ENCODE results near the gene ZBTB38. TPM values are rescaled to one million over a fixed set of nuclear protein-coding genes. Genes with fewer than 3 reads are reported as not detected.

ZBTB38 gene
- total RNA-seq, 1 experiment from 2014 or later, result 46.7 TPM

GRCh38 chr3:141383555-141384129 is 15.3 kb downstream of the ZBTB38 start:
- CTCF ChIA-PET, result interaction anchor here (0.6 kb wide), 1 partner anchor 20 kb away, joined by 3 read pairs; no protein-coding TSS in a partner anchor
- intact Hi-C loops (cut with micrococcal nuclease; ENCODE audit: unreplicated experiment) (no loop called here), in situ Hi-C loops (cut with HindIII; ENCODE audit: low pct_unique_long_range_greater_than_20kb, low sequenced_read_pairs) (no loop called here)
- H3K36me3 ChIP-seq (ENCODE audit: control insufficient read depth, insufficient read depth, low read length), result no peaks in the 10 kb centered on the region
- POLR2A ChIA-PET, result no interaction called here
- ATAC-seq (no peak), DNase-seq (ENCODE audit: low read depth, low spot score) (no peak)
- H3K27ac ChIP-seq (ENCODE audit: low read length), result no peak overlapping the region
- H3K4me1 ChIP-seq (ENCODE audit: control insufficient read depth, insufficient read depth, low read length), result no peaks in the 10 kb centered on the region
- no peaks in the 10 kb centered on the region for H3K9me3 ChIP-seq (ENCODE audit: control insufficient read depth, insufficient read depth, low read depth, low read length)
- H3K27me3 ChIP-seq (ENCODE audit: control insufficient read depth, insufficient read depth, low read length), result no peaks in the 10 kb centered on the region
- H3K4me3 ChIP-seq (ENCODE audit: low read depth in 2 of 2, low read length in 2 of 2), result no peak overlapping the region
- no TSS peak for BruUV-seq (replicated peaks)
- TF ChIP-seq REST (IDR thresholded peaks at IDR 0.05; ENCODE audit: insufficient read depth in 1 of 2, low read depth in 2 of 2, low read length in 1 of 2), result no peak
- no peak for TF ChIP-seq SIN3A (IDR thresholded peaks at IDR 0.05; ENCODE audit: borderline replicate concordance, insufficient read depth, low read depth, low read length)
- TF ChIP-seq POLR2AphosphoS5 (IDR thresholded peaks at IDR 0.05; ENCODE audit: low read depth, low read length), result no peak
- no peak for TF ChIP-seq TCF7L2 (IDR thresholded peaks at IDR 0.05; ENCODE audit: low read depth, low read length)
- TF ChIP-seq CTCF (IDR thresholded peaks at IDR 0.05), result no peak

GRCh38 chr3:141384157-141384556 is 15.9 kb downstream of the ZBTB38 start:
- H3K4me3 ChIP-seq (ENCODE audit: low read depth in 2 of 2, low read length in 2 of 2), result no peak overlapping the region
- intact Hi-C loops (cut with micrococcal nuclease; ENCODE audit: unreplicated experiment), result no loop called here
- in situ Hi-C loops (cut with HindIII; ENCODE audit: low pct_unique_long_range_greater_than_20kb, low sequenced_read_pairs), result no loop called here
- ChIA-PET POLR2A (no interaction called here), CTCF (no interaction called here)
- no TSS peak for BruUV-seq (replicated peaks)
- H3K36me3 ChIP-seq (ENCODE audit: control insufficient read depth, insufficient read depth, low read length), result no peaks in the 10 kb centered on the region
- ATAC-seq (no peak; the same call in 1 of the 2 replicates), DNase-seq (ENCODE audit: low read depth, low spot score) (no peak)
- TF ChIP-seq SIN3A (IDR thresholded peaks at IDR 0.05; ENCODE audit: borderline replicate concordance, insufficient read depth, low read depth, low read length) (no peak), REST (IDR thresholded peaks at IDR 0.05; ENCODE audit: insufficient read depth in 1 of 2, low read depth in 2 of 2, low read length in 1 of 2) (no peak), TCF7L2 (IDR thresholded peaks at IDR 0.05; ENCODE audit: low read depth, low read length) (no peak), POLR2AphosphoS5 (IDR thresholded peaks at IDR 0.05; ENCODE audit: low read depth, low read length) (no peak), CTCF (IDR thresholded peaks at IDR 0.05) (no peak)
- H3K4me1 ChIP-seq (ENCODE audit: control insufficient read depth, insufficient read depth, low read length), result no peaks in the 10 kb centered on the region
- H3K9me3 ChIP-seq (ENCODE audit: control insufficient read depth, insufficient read depth, low read depth, low read length), result no peaks in the 10 kb centered on the region
- no peak overlapping the region for H3K27ac ChIP-seq (ENCODE audit: low read length)
- H3K27me3 ChIP-seq (ENCODE audit: control insufficient read depth, insufficient read depth, low read length), result no peaks in the 10 kb centered on the region
